GM21423 (cell line): ENCODE measurements around the gene EGR2.

Experiments
- ATAC-seq: cut with Tn5 transposase; IDR thresholded peaks from one replicate; pipeline ENCODE4 v1.9.1; 2021; ENCODE audit warnings: mild to moderate bottlenecking, moderate library complexity; ENCODE audit not compliant: unreplicated experiment

Gene EGR2

DNA sequence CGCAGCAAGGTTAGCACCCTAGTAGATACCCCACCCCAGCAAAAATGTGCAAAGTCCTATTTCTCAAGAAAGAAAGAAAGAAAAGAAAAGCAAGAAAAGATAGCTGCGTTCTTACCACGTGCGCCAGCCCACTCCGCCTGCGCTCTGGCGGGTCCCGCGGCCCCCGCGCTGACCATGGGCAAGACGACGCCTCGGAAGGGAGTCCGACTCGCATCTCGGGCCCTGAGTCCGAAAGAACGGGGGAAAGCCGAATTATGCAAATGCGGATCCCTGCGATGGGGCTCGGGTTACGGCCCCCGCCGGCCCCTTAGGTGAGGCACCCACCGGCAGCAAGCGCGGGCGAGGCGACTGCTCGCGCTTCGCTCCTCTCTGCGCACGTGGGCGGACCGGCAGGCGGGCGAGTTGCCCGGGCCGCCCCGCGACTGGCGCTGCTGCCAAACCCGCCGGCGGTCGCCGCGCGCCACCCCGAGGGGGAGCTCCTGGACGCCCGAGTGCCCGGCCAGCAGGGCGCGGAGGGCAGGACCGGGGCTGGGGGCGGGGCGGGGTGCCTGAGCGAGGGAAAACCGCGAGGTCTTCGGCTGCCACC lies 2.4 kb upstream of the EGR2 start:
- ATAC-seq, result no peak

DNA sequence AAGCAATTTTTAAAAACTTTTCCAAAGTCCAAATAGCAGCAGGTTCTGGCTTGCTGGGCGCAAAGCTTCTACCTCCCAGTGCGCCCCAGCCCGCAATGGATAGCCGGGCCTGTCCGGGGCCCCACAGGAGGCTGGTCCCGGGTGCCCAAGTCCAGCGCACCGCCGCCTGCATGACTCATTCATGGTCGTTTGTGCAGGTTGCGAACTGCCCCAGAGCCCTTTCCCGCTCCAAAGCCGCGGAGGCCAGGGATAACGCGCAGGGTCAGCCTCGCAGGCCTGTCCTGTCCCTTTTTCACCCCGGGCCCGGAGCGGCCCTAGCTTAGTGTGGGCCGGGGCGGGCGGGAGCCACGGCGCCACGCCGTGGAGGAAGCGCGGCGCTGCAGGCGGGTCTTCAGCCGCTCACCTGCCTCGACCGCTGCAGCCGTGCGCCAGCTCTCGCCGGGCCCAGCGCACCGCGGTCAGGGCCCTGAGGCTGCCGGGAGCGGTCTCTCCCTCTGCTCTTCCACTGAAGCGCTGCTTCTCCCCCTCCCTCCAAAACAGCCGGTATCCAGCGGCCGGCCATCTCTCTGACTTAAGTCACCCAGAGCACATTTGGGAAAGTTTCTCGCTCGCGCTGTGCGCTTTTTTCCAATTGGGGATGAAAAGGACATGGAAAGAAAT lies 1.7 kb upstream of the EGR2 start:
- peak; percentile 33 for ATAC-seq

DNA sequence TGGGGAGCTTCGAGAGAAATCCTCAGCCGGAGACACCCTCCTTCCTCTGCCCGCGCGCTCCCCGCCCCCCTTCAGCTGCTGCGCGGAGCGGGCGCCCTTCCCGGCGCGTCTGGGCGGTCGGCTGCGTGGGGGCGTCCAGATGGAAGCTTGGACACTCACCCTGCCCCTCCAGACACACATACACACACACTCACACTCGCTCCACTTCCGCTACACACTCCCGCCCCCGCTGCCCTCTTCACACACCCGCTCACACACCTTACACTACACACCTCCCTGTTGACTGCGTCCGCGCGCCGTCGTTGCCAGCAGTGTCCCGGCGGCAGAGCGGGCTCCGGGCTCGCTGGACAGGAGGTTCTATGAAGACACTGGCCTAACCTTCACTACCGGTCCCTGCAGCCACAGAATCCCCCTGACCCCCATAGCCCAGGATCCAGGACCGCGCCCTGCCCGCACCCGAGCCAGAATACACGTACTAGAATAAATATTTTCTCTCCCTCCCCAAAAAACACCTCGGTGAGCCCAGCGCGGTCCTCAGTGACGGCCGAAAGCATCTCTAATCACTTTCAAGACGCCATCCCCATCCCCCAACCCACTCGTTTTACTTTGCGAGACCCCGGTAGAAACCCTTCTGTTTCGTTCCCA lies 1.1 kb upstream of the EGR2 start:
- ATAC-seq, result peak; percentile 21

DNA sequence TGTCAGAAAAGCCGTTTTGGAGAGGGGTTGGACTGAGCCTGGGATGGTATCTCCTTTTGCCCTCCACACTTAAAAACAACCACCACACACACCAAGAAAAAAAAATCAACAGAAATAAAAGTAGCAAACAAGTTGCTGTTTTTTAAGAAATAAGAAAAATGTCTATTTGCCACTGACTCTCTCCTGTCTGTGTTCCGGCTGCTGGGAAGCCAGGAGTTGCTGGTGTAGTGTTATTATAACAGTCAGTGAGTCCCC lies 163 bp downstream of the EGR2 start:
- ATAC-seq, result no peak

DNA sequence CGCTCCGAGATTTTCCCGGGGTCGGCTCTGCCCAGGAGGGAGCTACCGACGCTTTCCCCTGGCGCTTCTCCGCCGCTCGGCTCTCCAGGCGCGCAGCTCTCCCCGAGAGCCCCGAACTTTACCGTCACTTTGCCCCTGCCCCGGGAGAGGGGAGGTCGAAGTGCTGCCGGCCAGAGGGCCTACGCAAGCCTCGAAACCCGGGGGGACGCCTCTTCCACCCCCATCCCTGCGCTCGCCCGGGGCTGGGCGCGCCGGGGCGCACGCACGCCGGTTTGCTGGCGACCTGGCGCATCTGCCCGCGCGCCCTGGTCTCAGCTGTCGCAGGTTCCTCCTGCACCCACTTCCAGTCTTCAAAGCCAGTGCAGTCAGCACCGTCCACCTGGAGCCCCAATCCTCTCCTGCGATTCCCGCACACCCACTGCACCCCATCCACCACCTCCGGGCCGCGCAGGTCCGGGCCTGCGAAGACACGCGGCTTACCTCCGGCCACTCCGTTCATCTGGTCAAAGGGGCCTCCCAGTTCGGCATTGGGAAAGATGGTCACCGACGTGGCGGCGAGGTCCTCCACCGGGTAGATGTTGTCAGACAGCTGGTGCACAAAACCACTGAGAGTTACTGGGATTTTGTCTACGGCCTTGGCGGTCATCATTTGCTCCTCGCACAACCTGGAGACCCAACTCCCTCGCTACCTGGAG lies 638 bp downstream of the EGR2 start:
- no peak for ATAC-seq

DNA sequence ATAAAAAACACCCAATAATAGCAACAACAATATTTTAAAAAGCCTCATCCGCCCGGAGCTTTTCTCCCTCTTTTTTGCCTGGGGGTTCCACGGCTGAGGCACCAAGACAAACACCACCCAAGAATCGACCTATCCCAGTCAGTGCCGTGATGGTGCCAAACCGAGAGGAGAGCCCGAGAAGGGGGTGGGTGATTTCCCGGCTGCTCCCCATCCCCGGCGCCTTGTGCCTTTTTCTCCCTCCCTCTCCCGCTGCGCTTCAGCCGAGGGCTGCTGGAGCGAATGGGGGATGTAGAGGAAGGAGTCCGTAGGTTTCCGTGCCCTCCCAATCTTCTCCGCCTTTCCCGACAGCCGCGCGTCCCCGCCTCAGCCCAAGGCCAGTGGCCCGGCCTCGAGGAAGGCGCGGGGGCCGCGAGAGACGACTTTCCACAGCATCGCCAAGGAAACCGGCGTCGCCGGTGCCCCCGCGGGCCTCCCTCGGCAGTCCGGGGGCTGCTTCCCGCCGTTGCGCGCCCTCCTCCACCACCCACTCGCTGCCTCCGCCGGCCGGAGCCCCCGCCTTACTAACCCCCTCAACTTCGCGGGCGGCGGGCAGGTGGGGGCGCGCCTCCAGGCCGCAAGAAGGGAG lies 1.3 kb downstream of the EGR2 start:
- ATAC-seq, result no peak

DNA sequence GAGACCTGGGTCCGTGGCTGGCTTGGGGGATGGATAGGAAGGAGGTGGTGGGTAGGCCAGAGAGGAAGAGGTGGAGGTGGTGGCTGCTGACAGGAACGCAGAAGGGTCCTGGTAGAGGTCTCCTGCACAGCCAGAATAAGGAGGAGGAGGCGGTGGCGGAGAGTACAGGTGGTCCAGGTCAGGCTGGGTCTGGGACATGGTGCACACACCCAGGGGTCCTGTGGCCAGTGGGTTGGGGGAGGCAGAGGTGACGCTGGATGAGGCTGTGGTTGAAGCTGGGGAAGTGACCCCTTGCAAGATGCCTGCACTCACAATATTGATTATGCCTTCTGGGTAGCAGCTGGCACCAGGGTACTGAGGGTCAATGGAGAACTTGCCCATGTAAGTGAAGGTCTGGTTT lies 2.2 kb downstream of the EGR2 start:
- ATAC-seq, result no peak

DNA sequence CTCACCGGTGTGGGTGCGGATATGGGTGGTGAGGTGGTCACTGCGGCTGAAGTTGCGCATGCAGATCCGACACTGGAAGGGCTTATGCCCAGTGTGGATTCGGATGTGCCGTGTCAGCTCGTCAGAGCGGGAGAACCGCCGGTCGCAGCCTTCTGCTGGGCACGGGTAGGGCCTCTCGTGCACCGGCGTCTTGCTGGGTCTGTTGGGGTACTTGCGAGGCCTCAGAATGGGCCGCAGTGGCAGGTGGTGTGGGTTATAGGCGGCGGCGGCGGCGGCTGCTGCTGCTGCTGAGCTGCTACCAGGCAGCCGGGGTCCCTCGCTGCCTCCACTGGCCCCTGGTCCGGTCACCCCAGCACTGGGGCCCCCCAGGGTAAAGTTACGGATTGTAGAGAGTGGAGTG lies 2.7 kb downstream of the EGR2 start:
- no peak for ATAC-seq

DNA sequence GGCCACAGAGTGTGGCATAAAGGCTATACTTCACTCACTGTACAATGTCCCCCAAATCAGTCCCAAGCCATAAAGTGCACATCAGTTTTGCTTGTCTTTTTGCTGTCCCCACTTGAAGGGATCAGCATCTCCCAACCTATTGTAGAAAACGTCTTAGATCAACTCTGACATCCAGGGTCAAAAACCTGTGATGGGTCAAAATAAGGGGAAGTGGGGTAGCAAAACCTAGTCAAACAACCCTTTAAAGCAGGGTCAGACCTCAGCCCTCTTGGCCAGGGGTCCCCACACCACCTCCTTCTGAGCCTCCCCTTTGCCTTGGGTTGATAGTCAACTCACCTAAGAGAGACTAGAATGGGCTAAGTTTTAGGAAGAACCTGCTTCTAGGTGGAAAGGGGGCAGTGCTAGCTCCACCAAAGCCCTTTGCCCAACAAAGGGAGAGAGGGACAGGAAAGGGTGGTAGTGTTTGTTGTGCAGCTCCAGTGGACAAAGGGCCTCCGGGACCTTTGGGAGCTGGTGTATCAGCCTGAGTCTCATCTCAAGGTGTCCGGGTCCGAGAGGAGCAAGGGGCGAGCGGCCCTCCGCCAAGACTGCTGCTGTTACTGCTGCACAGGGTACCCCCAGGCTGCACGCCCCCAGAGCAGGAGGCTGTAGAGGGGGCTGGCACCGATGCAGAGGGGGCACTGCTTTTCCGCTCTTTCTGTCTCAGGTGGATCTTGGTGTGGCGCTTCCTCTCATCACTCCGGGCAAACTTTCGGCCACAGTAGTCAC lies 3.3 kb downstream of the EGR2 start:
- ATAC-seq, result no peak

DNA sequence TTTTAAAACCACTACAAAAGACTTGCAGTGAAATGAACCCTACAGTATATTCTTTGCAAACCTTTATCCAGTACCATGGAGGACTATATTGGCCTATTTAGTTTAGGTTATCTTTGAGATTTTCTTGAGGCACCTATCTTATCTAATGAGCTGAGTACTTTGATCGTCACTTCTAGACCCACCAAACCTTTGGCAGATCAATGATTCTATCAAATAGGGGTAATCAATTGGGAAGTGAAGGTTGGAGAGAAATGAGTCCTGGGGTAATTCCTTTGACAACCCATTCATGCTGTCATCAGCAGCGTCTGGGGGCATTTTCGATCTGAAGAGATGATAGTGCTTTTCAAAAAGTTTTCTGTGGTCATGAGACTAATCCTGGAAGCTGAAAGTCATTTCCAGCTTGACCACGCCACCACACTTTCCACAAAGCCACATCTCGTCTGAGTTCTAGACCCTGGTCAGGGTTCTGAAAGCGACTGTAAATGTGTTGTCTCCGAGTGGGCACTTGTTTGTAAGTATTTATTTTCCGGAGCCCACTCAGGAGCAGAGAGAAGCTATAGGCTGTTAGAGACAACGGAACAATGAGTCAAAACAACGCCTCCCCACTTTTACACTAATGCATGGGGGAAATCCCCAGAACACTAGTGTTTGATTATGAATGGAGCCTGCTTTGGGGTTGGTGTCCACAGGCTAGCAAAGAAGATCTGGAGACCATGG lies 4.8 kb downstream of the EGR2 start:
- peak; percentile 36 for ATAC-seq

DNA sequence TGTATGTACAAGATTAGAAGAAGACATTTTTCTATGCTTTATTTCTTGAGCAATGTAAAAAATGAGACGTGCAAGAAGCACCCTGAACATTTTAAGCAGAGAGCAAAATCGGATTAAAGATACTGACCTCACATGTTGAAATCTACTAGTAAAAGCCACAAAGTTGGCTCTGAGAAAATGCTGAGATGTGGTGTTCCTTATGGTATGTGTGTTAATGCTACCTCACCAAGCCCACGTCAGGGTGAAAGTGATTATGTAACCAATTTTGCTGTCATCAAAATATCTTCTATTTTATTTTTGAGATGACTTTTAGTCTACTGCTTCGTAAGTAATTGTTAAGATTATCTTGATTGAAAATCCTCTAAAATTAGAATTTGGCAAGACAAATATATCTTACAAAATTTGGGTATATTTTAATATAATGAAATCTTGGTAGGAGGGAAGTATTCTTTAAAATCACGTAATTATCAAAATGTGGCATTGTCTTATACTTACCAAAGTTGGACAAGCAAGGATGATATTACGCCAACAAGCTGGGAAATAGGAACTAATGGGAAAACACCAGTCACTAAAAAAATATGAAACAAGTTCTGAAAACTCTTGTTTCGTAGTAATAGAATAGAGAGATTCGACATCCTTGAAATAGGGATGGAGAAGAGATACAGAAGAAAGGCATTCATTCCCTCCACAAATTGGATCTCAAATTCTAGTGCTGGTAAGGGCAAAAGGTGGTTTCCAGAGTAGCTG lies 5.8 kb downstream of the EGR2 start:
- ATAC-seq, result no peak

DNA sequence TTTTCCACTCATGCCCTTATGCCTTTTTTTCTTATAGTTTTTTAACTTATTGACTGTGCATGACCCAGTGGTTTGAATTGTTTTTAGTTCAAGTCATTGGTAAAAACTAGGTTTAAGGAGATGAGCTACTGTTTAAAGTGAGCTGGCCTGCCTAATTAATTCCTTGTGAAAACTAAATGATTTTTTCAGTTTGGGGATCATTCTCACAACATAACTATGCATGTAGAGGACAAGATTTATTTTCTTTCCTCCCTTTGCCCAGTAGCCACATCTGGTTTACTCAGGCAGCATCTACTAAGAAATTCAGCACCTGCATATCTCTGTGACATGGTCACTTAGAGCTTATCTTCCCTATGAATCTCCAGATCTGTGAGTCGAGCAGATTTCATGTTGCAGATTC lies 9.9 kb downstream of the EGR2 start:
- no peak for ATAC-seq

DNA sequence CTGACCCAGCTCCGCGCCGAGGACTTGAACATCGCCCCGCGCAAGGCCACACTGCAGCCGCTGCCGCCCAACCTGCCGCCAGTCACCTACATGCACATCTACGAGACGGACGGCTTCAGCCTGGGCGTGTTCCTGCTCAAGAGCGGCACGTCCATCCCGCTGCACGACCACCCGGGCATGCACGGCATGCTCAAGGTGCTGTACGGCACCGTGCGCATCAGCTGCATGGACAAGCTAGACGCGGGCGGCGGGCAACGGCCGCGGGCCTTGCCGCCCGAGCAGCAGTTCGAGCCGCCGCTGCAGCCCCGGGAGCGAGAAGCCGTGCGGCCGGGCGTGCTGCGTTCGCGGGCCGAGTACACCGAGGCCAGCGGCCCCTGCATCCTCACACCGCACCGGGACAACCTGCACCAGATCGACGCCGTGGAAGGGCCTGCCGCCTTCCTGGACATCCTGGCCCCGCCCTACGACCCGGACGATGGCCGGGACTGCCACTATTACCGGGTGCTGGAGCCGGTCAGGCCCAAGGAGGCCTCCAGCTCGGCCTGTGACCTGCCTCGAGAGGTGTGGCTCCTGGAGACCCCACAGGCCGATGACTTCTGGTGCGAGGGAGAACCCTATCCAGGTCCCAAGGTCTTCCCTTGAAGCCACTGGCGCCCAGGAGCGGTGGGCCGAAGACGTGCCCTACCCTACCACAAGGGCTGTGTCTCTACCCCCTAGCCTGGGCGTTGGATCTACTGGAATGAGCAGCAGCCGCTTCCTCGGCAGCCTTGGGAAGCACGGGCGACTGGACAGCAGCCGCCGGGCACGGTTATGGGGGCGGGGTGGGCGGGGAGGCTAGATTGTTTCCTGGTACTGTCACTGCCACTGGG lies 10.7 kb downstream of the EGR2 start:
- peak; percentile 4 for ATAC-seq

DNA sequence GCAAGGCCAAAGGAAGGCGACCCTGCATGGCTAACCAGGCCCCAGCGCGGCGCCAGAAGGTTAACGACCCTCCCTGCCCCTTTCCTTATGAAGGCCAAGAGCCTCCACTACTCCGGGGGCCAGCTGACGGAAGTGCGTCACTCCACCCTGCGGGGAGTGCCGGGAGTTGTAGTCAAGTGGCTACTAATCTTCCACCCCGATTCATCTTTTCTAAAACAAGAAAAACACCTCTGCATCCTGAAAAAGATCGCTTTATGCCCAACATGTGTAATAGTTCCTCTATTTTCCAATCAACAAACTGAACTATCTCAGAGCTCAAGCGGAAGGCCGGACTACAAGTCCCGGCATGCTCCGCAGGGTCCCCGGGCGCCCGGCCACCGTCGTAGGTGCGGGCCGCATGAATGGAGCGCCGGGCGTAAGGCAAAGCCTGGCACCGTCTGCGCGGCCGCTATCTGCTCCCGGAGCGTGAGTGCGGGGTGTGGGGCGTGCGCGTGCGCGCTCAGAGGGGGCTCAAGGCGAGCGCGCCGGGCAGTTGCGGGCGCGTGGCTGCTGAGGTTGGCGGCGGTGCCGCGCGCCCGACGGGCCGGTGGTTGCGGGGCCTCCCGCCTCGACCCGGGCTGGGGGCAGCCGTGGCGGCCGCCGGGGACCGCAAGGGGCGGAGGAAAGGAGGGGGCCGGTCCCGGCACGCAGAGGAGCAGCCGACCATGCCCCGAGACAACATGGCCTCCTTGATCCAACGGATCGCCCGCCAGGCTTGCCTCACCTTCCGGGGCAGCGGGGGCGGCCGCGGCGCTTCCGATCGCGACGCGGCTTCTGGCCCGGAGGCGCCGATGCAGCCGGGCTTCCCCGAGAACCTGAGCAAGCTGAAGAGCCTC lies 11.6 kb downstream of the EGR2 start, which contains the start of gene ADO:
TSS of gene ADO (plus strand) at position 365 of the 875 bp plus-strand sequence. CDS start at position 705, 340 bp downstream.
- ATAC-seq, result peak; percentile 89

DNA sequence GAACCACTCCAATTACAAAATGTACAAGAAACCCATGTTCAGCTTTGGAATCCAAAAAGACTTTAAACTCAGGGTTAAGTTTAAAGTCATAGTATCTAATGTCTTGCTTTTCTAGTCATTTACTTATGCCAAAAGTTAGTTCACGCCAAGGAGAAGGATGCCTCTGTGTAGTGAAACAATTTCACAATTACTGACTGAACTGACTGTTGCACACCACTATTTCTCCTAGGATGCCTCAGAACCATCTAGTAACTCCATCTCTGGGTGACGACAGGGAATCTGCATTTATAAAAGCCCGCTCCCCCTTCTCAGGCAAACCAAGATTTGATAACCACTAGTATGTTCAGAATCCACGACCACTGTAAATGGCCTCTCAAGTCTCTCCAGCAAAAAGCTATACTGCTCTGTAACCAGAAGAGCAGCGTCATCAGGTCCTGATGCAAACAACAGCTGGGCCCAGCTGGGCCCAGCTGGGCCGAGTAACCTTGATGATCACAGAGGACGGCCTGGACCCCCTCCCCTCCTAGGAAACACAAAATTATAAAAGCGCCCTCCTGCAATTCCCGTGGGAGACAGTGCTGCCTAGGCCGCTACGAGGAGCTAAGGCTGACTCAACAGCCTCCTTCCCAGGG lies 12.3 kb downstream of the EGR2 start:
- ATAC-seq, result no peak

DNA sequence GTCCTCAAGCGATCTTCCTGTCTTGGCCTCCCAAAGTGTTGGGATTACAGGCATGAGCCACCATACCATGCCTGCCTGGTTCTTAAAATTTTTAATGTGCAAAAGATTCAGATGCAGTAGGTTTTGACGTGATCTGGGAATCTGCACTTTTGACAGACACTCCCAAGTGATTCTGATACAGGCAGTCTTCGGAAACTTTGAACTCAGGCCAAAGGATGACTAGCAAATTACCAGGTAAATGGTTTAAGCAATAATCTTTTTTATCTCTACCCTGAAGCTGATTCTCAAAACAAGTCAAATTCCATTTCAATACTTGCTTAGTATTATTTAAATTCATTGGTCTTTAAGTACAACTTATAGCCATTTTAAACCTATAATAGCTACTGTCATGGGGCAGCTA lies 14.3 kb downstream of the EGR2 start:
- no peak for ATAC-seq

DNA sequence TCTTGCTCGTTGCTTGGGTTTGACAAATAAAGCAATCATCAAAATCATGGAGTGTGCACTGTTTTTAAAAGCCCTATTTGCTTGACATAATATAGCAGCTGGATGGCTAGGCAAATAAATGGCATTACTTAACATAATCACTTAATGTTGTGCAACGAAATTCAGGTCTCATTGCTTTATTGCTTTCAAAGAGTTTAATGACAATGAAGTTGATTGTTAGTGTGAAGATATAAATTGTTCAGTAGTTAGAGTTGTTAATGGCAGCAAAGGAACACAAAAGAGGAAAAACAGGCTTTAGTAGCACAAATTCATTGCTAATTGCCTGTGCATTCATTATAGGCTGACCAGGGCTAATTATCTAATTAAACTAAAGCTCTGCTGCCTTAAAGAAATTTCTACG lies 19.3 kb downstream of the EGR2 start:
- ATAC-seq, result no peak
